Measurements from ENCODE around the gene EXOC3L4.
A peak's percentile ranks its signal among the peaks of the same experiment; 100 is the strongest.

The EXOC3L4 gene

GRCh38 chr14:103052407-103052806 lies 42.1 kb upstream of the EXOC3L4 start:
- Histone ChIP-seq H3K4me2 (ENCODE audit: low read length) (no peak overlapping the region), H3F3A (ENCODE audit: control insufficient read depth, insufficient read depth) (no peaks in the 10 kb centered on the region), H3K9me3 (ENCODE audit: control insufficient read depth, insufficient read depth, low read length) (no peaks in the 10 kb centered on the region), H3K9me2 (replicated peaks; ENCODE audit: control insufficient read depth, low read length) (no peaks in the 10 kb centered on the region), H3K27me3 (ENCODE audit: control insufficient read depth, low read length) (peaks cover 51% of the 10 kb centered on the region), H3K27ac (ENCODE audit: low read depth, low read length) (no peak overlapping the region), H3K4me3 (ENCODE audit: low read length) (no peak overlapping the region), H3K36me3 (ENCODE audit: control insufficient read depth, low read length) (no peaks in the 10 kb centered on the region), H4K20me1 (ENCODE audit: control insufficient read depth, insufficient read depth, low read depth, low read length) (no peaks in the 10 kb centered on the region), H3K4me1 (ENCODE audit: control insufficient read depth, low read length) (no peaks in the 10 kb centered on the region), H3K79me2 (ENCODE audit: control insufficient read depth, low read length) (no peaks in the 10 kb centered on the region)
- no peak for TF ChIP-seq EZH2phosphoT487 (IDR thresholded peaks at IDR 0.05; ENCODE audit: borderline replicate concordance, low read length)
- TF ChIP-seq, protein P1, sequence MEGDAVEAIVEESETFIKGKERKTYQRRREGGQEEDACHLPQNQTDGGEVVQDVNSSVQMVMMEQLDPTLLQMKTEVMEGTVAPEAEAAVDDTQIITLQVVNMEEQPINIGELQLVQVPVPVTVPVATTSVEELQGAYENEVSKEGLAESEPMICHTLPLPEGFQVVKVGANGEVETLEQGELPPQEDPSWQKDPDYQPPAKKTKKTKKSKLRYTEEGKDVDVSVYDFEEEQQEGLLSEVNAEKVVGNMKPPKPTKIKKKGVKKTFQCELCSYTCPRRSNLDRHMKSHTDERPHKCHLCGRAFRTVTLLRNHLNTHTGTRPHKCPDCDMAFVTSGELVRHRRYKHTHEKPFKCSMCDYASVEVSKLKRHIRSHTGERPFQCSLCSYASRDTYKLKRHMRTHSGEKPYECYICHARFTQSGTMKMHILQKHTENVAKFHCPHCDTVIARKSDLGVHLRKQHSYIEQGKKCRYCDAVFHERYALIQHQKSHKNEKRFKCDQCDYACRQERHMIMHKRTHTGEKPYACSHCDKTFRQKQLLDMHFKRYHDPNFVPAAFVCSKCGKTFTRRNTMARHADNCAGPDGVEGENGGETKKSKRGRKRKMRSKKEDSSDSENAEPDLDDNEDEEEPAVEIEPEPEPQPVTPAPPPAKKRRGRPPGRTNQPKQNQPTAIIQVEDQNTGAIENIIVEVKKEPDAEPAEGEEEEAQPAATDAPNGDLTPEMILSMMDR (IDR thresholded peaks at IDR 0.05; ENCODE audit: low read depth, low read length, poor library complexity, severe bottlenecking), result no peak

- Histone ChIP-seq H3K4me2 (ENCODE audit: low read length) (no peak overlapping the region), H4K20me1 (ENCODE audit: control insufficient read depth, insufficient read depth, low read depth, low read length) (no peaks in the 10 kb centered on the region), H3F3A (ENCODE audit: control insufficient read depth, insufficient read depth) (no peaks in the 10 kb centered on the region), H3K4me3 (ENCODE audit: low read length) (no peak overlapping the region), H3K4me1 (ENCODE audit: control insufficient read depth, low read length) (peaks cover 13% of the 10 kb centered on the region), H3K27me3 (ENCODE audit: control insufficient read depth, low read length) (peaks cover 64% of the 10 kb centered on the region), H3K79me2 (ENCODE audit: control insufficient read depth, low read length) (no peaks in the 10 kb centered on the region), H3K9me3 (ENCODE audit: control insufficient read depth, insufficient read depth, low read length) (no peaks in the 10 kb centered on the region), H3K36me3 (ENCODE audit: control insufficient read depth, low read length) (no peaks in the 10 kb centered on the region), H3K27ac (ENCODE audit: low read depth, low read length) (no peak overlapping the region), H3K9me2 (replicated peaks; ENCODE audit: control insufficient read depth, low read length) (no peaks in the 10 kb centered on the region)
- TF ChIP-seq, protein P1 (IDR thresholded peaks at IDR 0.05; ENCODE audit: low read depth, low read length, poor library complexity, severe bottlenecking), result no peak
- TF ChIP-seq EZH2phosphoT487 (IDR thresholded peaks at IDR 0.05; ENCODE audit: borderline replicate concordance, low read length), result no peak
Measured at GRCh38 chr14:103055695-103056094, 38.8 kb upstream of the EXOC3L4 start.

GRCh38 chr14:103056322-103057027 lies 38.0 kb upstream of the EXOC3L4 start:
- Histone ChIP-seq H4K20me1 (ENCODE audit: control insufficient read depth, insufficient read depth, low read depth, low read length) (no peaks in the 10 kb centered on the region), H3K36me3 (ENCODE audit: control insufficient read depth, low read length) (no peaks in the 10 kb centered on the region), H3K9me2 (replicated peaks; ENCODE audit: control insufficient read depth, low read length) (no peaks in the 10 kb centered on the region), H3K9me3 (ENCODE audit: control insufficient read depth, insufficient read depth, low read length) (no peaks in the 10 kb centered on the region), H3K27ac (ENCODE audit: low read depth, low read length) (no peak overlapping the region), H3K79me2 (ENCODE audit: control insufficient read depth, low read length) (no peaks in the 10 kb centered on the region), H3K27me3 (ENCODE audit: control insufficient read depth, low read length) (peaks cover 62% of the 10 kb centered on the region), H3K4me1 (ENCODE audit: control insufficient read depth, low read length) (peaks cover 13% of the 10 kb centered on the region), H3K4me2 (ENCODE audit: low read length) (peak overlapping the region; percentile 33; the same call in 1 of the 2 replicates), H3K4me3 (ENCODE audit: low read length) (peak overlapping the region; percentile 37; the same call in 1 of the 2 replicates), H3F3A (ENCODE audit: control insufficient read depth, insufficient read depth) (no peaks in the 10 kb centered on the region)
- TF ChIP-seq, protein P1 (IDR thresholded peaks at IDR 0.05; ENCODE audit: low read depth, low read length, poor library complexity, severe bottlenecking), result no peak
- no peak for TF ChIP-seq EZH2phosphoT487 (IDR thresholded peaks at IDR 0.05; ENCODE audit: borderline replicate concordance, low read length)
